PC-9 (cell line): Measurements from ENCODE around the gene PTPRF. TPM values are rescaled to one million over a fixed set of nuclear protein-coding genes. Genes with fewer than 3 reads are reported as not detected.

Experiments used
- BruUV-seq: library from RNA; stranded (reverse); fragments of 400-500 nt; replicated peaks from 2 replicates; lab custom pipeline; 2021; lab: Mats Ljungman, UMichigan
- CTCF ChIA-PET: fragments of 300-600 bp; sonication (Branson Sonifier 250); formaldehyde crosslinking; loops from one replicate; lab custom pipeline; 2022; ENCODE audit warnings: antibody characterized with exemption; lab: Charles Lee
- POLR2A ChIA-PET: fragments of 300-600 bp; sonication (Branson Sonifier 250); formaldehyde crosslinking; loops from one replicate; lab custom pipeline; 2022; ENCODE audit warnings: antibody characterized with exemption; ENCODE audit not compliant: unreplicated experiment; lab: Charles Lee
- DNase-seq, 2 experiments: peaks; one replicate each; pipeline versions ENCODE4 v3.0.0 to v3.0.0-alpha.2; 2015 to 2022; ENCODE audit warnings: mixed read lengths in 1 of 2
- H2AFZ ChIP-seq: fragments of 200-600 bp; sonication (generic); 2 replicates; pipeline ENCODE4 v1.8.1; 2017; ENCODE audit warnings: antibody characterized with exemption
- H3F3A ChIP-seq: fragments of 200-600 bp; sonication (generic); 2 replicates; pipeline ENCODE4 v1.8.1; 2017; ENCODE audit warnings: antibody characterized with exemption, mild to moderate bottlenecking, low read depth; ENCODE audit not compliant: insufficient read depth
- H3K27ac ChIP-seq: fragments of 200-600 bp; sonication (generic); 2 replicates; pipeline ENCODE4 v1.6.1; 2016; ENCODE audit warnings: mixed run types
- H3K27me3 ChIP-seq: fragments of 200-600 bp; sonication (generic); 2 replicates; pipeline ENCODE4 v1.6.1; 2016; ENCODE audit warnings: low read depth, mixed run types; ENCODE audit not compliant: insufficient read depth
- H3K36me3 ChIP-seq: fragments of 200-600 bp; sonication (generic); 2 replicates; pipeline ENCODE4 v1.6.1; 2016; ENCODE audit warnings: low read depth, mixed run types
- H3K4me1 ChIP-seq: fragments of 200-600 bp; sonication (generic); replicated peaks from 2 replicates; pipeline ENCODE4 v1.6.1; 2016; ENCODE audit warnings: mixed run types; ENCODE audit not compliant: insufficient read depth
- H3K4me2 ChIP-seq: fragments of 200-600 bp; sonication (generic); 2 replicates; pipeline ENCODE4 v1.6.1; 2017; ENCODE audit warnings: mixed run types
- H3K4me3 ChIP-seq: fragments of 200-600 bp; sonication (generic); 2 replicates; pipeline ENCODE4 v1.6.1; 2016; ENCODE audit warnings: mixed run types
- H3K79me2 ChIP-seq: fragments of 200-600 bp; sonication (generic); 2 replicates; pipeline ENCODE4 v1.6.1; 2017; ENCODE audit warnings: low read depth, mixed run types
- H3K9me2 ChIP-seq: fragments of 200-600 bp; sonication (generic); 2 replicates; pipeline ENCODE4 v1.8.1; 2017; ENCODE audit warnings: mild to moderate bottlenecking; ENCODE audit not compliant: insufficient read depth
- H3K9me3 ChIP-seq: fragments of 200-600 bp; sonication (generic); 2 replicates; pipeline ENCODE4 v1.8.1; 2016; ENCODE audit warnings: low read depth; ENCODE audit not compliant: insufficient read depth
- H4K20me1 ChIP-seq: fragments of 200-600 bp; sonication (generic); 2 replicates; pipeline ENCODE4 v1.8.1; 2017; ENCODE audit not compliant: insufficient read depth
- EZH2 ChIP-seq: fragments of 200-600 bp; sonication (generic); IDR thresholded peaks from 2 replicates; pipeline ENCODE4 v1.8.0; 2017; ENCODE audit warnings: antibody characterized with exemption, low read depth
- intact Hi-C: fragments of 100-400 bp; cut with micrococcal nuclease; formaldehyde crosslinking; loops from one replicate; pipeline ENCODE4 v1.10.0; 2022; ENCODE audit not compliant: unreplicated experiment
- total RNA-seq: library from RNA; stranded (reverse); gene quantifications from 2 replicates; pipeline ENCODE4 v1.2.3, GENCODE V29; 2021
- TF ChIP-seq, protein P1 (sequence below): fragments of 200-600 bp; sonication (generic); conservative IDR thresholded peaks from 2 replicates; pipeline ENCODE4 v1.6.1; 2017; ENCODE audit warnings: mixed run types, antibody characterized with exemption, mild to moderate bottlenecking, moderate library complexity

PTPRF gene
- total RNA-seq, 1 experiment from 2014 or later, result 359 TPM

DNA sequence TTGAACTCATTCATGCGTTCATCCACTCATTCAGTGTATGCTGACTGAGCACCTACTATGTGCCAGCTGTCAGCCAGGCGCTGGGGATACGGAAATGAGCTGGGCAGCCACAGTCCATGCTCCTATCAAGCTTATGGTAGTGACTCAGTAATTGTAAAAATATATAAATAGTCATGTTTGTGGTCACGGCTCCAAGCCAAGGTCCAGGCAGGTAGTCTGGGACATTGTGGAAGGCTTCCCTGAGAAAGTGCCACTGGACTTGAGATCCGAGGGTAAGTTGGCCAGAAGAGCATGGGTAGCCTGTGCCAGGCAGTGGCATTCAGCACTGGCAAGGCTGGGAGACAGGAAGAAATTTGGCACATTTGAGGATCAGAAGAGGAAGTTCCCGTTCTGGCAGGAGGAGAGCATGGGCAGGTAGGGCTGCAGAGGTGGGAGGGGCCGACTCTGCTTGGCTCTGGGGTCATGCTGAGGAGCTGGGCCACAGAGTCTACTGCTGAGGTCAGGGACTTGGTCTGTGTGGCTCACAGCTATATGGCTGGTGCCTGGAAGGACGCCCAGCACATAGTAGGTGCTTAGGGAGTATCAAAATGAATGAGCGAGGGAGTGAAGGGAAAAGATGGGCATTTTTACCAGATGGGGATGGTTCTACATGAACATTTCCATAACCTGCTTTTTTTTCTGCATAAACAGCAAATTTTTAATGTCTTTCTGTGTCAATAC is 6.9 kb downstream of the PTPRF start:
- ChIA-PET POLR2A (interaction anchor here (0.6 to 1.2 kb wide), 3 partner anchors 17 to 169 kb away, joined by 3 to 6 read pairs (median 4); no protein-coding TSS in a partner anchor), CTCF (interaction anchor here (0.6 to 0.8 kb wide), 3 partner anchors 11 to 20 kb away, joined by 3 to 4 read pairs (median 3); no protein-coding TSS in a partner anchor)
- no peak overlapping the region for H3K4me3 ChIP-seq
- peak overlapping the region; percentile 76 for H3K4me2 ChIP-seq
- TF ChIP-seq, protein P1, sequence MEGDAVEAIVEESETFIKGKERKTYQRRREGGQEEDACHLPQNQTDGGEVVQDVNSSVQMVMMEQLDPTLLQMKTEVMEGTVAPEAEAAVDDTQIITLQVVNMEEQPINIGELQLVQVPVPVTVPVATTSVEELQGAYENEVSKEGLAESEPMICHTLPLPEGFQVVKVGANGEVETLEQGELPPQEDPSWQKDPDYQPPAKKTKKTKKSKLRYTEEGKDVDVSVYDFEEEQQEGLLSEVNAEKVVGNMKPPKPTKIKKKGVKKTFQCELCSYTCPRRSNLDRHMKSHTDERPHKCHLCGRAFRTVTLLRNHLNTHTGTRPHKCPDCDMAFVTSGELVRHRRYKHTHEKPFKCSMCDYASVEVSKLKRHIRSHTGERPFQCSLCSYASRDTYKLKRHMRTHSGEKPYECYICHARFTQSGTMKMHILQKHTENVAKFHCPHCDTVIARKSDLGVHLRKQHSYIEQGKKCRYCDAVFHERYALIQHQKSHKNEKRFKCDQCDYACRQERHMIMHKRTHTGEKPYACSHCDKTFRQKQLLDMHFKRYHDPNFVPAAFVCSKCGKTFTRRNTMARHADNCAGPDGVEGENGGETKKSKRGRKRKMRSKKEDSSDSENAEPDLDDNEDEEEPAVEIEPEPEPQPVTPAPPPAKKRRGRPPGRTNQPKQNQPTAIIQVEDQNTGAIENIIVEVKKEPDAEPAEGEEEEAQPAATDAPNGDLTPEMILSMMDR, result no peak
- TF ChIP-seq EZH2, result no peak
- H3K79me2 ChIP-seq, result peaks cover 98% of the 10 kb centered on the region
- H3F3A ChIP-seq, result peaks cover 47% of the 10 kb centered on the region
- no peaks in the 10 kb centered on the region for H4K20me1 ChIP-seq
- peak overlapping the region; percentile 72 for H3K27ac ChIP-seq
- peaks cover 23% of the 10 kb centered on the region for H3K36me3 ChIP-seq
- H3K9me2 ChIP-seq, result no peaks in the 10 kb centered on the region
- peak; percentile 74 to 76 for DNase-seq
- H2AFZ ChIP-seq, result no peak overlapping the region
- intact Hi-C loops, result loop anchor here (1.0 to 10.0 kb wide), 4 partner anchors 20 to 593 kb away; partner anchors contain the start of gene ARTN
- H3K9me3 ChIP-seq, result no peaks in the 10 kb centered on the region
- no TSS peak for BruUV-seq
- H3K4me1 ChIP-seq, result peaks cover 56% of the 10 kb centered on the region
- no peaks in the 10 kb centered on the region for H3K27me3 ChIP-seq

GRCh38 chr1:43538143-43538487 is 7.4 kb downstream of the PTPRF start:
- Histone ChIP-seq H3F3A (peaks cover 47% of the 10 kb centered on the region), H3K4me3 (no peak overlapping the region), H3K36me3 (peaks cover 23% of the 10 kb centered on the region), H3K79me2 (peaks cover 98% of the 10 kb centered on the region), H3K9me2 (no peaks in the 10 kb centered on the region), H3K4me1 (peaks cover 51% of the 10 kb centered on the region), H3K9me3 (no peaks in the 10 kb centered on the region), H3K27me3 (no peaks in the 10 kb centered on the region), H3K4me2 (peak overlapping the region; percentile 76), H3K27ac (peak overlapping the region; percentile 72; the same call in 1 of the 2 replicates), H2AFZ (no peak overlapping the region), H4K20me1 (no peaks in the 10 kb centered on the region)
- POLR2A ChIA-PET, result interaction anchor here (0.6 kb wide), 1 partner anchor 16 kb away, joined by 4 read pairs; no protein-coding TSS in a partner anchor
- BruUV-seq, result no TSS peak
- no peak for TF ChIP-seq EZH2
- TF ChIP-seq, protein P1, result no peak
- intact Hi-C loops, result loop anchor here (10.0 kb wide), 1 partner anchor 593 kb away; no protein-coding TSS in a partner anchor
- no peak for DNase-seq
- CTCF ChIA-PET, result interaction anchor here (0.6 kb wide), 1 partner anchor 19 kb away, joined by 4 read pairs; no protein-coding TSS in a partner anchor

GRCh38 chr1:43538969-43539368 is 8.3 kb downstream of the PTPRF start:
- no peak overlapping the region for H2AFZ ChIP-seq
- peaks cover 27% of the 10 kb centered on the region for H3K36me3 ChIP-seq
- no peaks in the 10 kb centered on the region for H3K9me2 ChIP-seq
- peaks cover 44% of the 10 kb centered on the region for H3K4me1 ChIP-seq
- H3K4me2 ChIP-seq, result no peak overlapping the region
- no peak overlapping the region for H3K4me3 ChIP-seq
- BruUV-seq, result no TSS peak
- ChIA-PET POLR2A (no interaction called here), CTCF (no interaction called here)
- intact Hi-C loops, result loop anchor here (10.0 kb wide), 1 partner anchor 594 kb away; no protein-coding TSS in a partner anchor
- DNase-seq, result no peak
- TF ChIP-seq, protein P1, result no peak
- TF ChIP-seq EZH2, result no peak
- no peaks in the 10 kb centered on the region for H3K27me3 ChIP-seq
- H3F3A ChIP-seq, result peaks cover 47% of the 10 kb centered on the region
- no peaks in the 10 kb centered on the region for H4K20me1 ChIP-seq
- no peak overlapping the region for H3K27ac ChIP-seq
- H3K9me3 ChIP-seq, result no peaks in the 10 kb centered on the region
- peaks cover 98% of the 10 kb centered on the region for H3K79me2 ChIP-seq
